Left ventricle myocardium inferior (tissue), 1 donor: ENCODE data around the gene PBX1. TPM values are rescaled to one million over a fixed set of nuclear protein-coding genes. Genes with fewer than 3 reads are reported as not detected.

Experiments used
- DNase-seq: peaks from one replicate; pipeline ENCODE4 v3.0.0-alpha.2; 2020
- H3K27ac ChIP-seq: fragments of 200-600 bp; replicated peaks from 2 replicates; pipeline ENCODE4 v1.8.0; 2021
- H3K27me3 ChIP-seq: fragments of 200-600 bp; 2 replicates; pipeline ENCODE4 v1.8.0; 2021; ENCODE audit warnings: low read depth
- H3K36me3 ChIP-seq: fragments of 200-600 bp; 2 replicates; pipeline ENCODE4 v1.8.0; 2021
- H3K4me1 ChIP-seq: fragments of 200-600 bp; 2 replicates; pipeline ENCODE4 v1.8.0; 2021
- H3K4me3 ChIP-seq: fragments of 200-600 bp; 2 replicates; pipeline ENCODE4 v1.8.0; 2021; ENCODE audit warnings: mild to moderate bottlenecking, moderate library complexity
- H3K9me3 ChIP-seq: fragments of 200-600 bp; replicated peaks from 2 replicates; pipeline ENCODE4 v1.8.0; 2021
- intact Hi-C: fragments of 100-400 bp; cut with micrococcal nuclease; formaldehyde crosslinking; loops from one replicate; pipeline ENCODE4 v1.11.0; 2022
- total RNA-seq: library from RNA; stranded (reverse); fragmentation: NEBNext Ultra II Directional; extraction: Animal tissue kit (Norgen Biotek cat#: 25700); gene quantifications from one replicate; pipeline ENCODE4 v1.2.1, GENCODE V29; 2021
- TF ChIP-seq, protein P1 (sequence below): fragments of 200-600 bp; IDR thresholded peaks from 2 replicates; pipeline ENCODE4 v1.8.0; 2021; ENCODE audit warnings: antibody characterized with exemption, mild to moderate bottlenecking, borderline replicate concordance
- donor health status: DM: no; HTN: yes; CAD: no; lungs with severe emphysema.

Gene PBX1
- total RNA-seq, 1 donor from 2014 or later, result 73.2 TPM

DNA sequence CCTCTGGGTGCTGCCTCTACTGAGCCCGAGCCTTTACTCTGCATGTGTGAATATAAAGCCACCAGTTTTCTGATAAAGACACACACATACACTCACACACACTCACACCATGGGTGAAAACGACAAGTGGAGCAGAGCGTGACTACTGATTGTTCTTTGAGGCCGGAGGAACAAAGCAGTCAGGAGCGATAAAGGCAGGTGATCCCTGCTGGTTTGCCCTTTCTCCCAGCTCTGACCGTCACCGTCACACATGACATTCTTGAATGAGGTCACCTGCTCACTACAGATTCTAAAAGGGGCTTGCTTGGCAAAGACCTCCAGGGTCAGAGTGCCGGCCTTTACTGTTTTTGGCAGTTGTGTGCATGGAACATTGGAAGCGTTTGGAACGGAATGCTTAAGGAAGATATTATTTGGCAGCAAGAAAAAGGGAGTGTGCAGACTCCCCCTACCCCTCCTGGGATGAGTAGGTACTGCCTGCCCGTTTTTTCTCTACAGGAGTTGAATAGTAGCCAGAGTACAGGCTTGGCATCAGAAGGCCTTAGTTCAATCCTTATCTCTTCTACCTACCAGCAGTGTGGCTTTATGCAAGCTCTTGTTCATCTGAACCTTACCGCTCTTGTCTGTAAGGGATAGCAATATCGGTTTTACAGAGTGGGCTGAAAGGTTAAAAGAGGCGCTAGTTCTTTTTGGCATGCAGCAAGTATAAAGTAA lies 79.7 kb downstream of the PBX1 start:
- TF ChIP-seq, protein P1, sequence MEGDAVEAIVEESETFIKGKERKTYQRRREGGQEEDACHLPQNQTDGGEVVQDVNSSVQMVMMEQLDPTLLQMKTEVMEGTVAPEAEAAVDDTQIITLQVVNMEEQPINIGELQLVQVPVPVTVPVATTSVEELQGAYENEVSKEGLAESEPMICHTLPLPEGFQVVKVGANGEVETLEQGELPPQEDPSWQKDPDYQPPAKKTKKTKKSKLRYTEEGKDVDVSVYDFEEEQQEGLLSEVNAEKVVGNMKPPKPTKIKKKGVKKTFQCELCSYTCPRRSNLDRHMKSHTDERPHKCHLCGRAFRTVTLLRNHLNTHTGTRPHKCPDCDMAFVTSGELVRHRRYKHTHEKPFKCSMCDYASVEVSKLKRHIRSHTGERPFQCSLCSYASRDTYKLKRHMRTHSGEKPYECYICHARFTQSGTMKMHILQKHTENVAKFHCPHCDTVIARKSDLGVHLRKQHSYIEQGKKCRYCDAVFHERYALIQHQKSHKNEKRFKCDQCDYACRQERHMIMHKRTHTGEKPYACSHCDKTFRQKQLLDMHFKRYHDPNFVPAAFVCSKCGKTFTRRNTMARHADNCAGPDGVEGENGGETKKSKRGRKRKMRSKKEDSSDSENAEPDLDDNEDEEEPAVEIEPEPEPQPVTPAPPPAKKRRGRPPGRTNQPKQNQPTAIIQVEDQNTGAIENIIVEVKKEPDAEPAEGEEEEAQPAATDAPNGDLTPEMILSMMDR, result peak; percentile 37
- Histone ChIP-seq H3K36me3 (peaks cover 5% of the 10 kb centered on the region), H3K4me1 (peaks cover 99% of the 10 kb centered on the region), H3K27me3 (no peaks in the 10 kb centered on the region), H3K4me3 (no peak overlapping the region), H3K27ac (peak overlapping the region; percentile 93), H3K9me3 (no peaks in the 10 kb centered on the region)
- intact Hi-C loops, result no loop called here
- no peak for DNase-seq

DNA sequence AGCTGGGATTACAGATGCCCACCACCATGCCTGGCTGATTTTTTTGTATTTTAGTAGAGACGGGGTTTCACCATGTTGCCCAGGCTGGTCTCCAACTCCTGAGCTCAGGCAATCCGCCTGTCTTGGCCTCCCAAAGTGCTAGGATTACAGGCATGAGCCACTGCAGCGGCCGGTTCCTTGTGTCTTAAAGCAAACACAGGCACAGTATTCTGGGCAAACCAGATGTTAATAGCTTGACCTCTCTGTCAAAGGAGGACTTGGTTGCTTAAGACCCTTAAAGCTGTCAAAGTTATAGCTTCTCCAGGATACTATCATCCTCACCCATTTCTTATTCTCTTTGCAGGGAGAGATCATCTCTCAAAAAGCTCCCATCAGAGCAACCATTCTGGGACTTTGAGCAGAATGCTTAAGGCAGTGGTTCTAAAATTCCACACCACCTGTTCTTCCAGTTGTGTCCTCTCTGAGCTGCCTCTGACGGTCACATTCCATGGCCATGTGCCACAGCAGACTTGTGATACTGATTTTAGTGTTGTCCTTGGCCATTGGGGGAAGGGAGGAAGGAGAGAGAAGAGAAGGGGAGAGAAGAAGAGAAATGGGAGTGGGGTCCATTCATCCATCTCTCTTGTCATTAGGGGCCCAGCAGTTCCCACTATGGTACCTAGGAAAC lies 81.8 kb downstream of the PBX1 start:
- TF ChIP-seq, protein P1, result no peak
- Histone ChIP-seq H3K36me3 (no peaks in the 10 kb centered on the region), H3K27me3 (no peaks in the 10 kb centered on the region), H3K4me1 (peaks cover 96% of the 10 kb centered on the region), H3K9me3 (no peaks in the 10 kb centered on the region), H3K27ac (peak overlapping the region; percentile 93), H3K4me3 (no peak overlapping the region)
- DNase-seq, result no peak
- intact Hi-C loops, result no loop called here

DNA sequence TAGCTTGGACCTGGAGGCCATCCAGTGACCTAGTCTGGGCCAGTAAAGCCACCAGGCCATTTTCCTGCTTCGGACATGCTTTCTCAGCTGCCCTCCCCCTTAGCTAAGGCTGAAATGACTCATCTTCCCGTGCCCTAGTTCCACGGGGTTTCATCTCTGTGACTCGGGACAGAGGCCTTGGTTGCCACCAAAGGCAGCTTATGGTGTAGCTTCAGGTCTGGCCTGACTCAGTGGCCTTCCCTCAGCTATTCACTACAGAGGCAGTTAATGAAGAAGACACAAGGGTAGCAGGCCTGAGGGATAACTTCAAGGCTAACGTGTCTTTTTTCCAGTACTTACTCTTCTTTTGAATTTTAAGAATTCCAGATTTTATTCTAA lies 82.4 kb downstream of the PBX1 start:
- H3K4me3 ChIP-seq, result no peak overlapping the region
- DNase-seq, result no peak
- H3K36me3 ChIP-seq, result no peaks in the 10 kb centered on the region
- H3K27me3 ChIP-seq, result no peaks in the 10 kb centered on the region
- TF ChIP-seq, protein P1, result no peak
- H3K9me3 ChIP-seq, result no peaks in the 10 kb centered on the region
- peaks cover 93% of the 10 kb centered on the region for H3K4me1 ChIP-seq
- intact Hi-C loops, result no loop called here
- peak overlapping the region; percentile 93 for H3K27ac ChIP-seq

DNA sequence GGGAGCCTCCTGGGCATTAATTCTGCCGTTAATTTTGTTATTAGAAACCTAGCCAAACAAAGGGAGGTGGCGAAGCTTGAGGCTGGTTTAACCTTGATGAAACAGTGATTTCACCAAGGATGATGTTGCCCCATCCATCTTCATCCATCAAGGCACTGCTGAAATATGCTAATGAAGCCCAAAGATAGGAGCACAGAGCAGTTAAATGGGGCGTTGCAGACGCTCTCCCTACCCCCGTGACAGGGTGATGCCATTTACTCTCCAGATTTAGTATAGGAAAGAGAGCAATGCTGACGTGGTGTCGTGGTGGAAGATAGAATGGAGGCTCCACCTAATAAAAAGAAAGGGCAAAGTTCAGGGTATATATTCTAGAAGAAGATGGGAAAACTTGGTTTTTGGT lies 84.0 kb downstream of the PBX1 start:
- H3K27ac ChIP-seq, result peak overlapping the region; percentile 93
- H3K4me3 ChIP-seq, result no peak overlapping the region
- H3K4me1 ChIP-seq, result peaks cover 93% of the 10 kb centered on the region
- TF ChIP-seq, protein P1, result no peak
- H3K27me3 ChIP-seq, result no peaks in the 10 kb centered on the region
- H3K36me3 ChIP-seq, result no peaks in the 10 kb centered on the region
- intact Hi-C loops, result no loop called here
- H3K9me3 ChIP-seq, result no peaks in the 10 kb centered on the region
- DNase-seq, result no peak

DNA sequence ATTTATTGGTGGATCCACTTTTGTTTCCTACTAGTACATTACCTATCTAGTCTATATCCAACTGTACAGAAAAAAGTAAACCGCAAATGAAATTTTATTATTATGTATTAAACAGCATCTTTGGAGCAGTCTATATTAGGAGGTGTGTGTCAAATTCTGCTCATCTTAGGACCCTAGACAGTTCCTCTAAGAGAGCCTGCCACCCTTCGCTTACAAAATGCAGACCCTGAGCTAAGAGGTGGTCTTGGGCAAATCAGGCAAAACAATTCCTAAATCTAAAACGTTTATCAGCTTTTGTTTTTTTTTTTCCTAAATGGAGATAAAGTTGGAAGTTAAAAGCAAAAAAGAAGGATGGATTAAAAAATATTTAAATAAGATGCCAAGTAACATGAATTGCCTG lies 85.3 kb downstream of the PBX1 start:
- H3K36me3 ChIP-seq, result no peaks in the 10 kb centered on the region
- no peak for DNase-seq
- no peaks in the 10 kb centered on the region for H3K9me3 ChIP-seq
- H3K4me1 ChIP-seq, result peaks cover 93% of the 10 kb centered on the region
- TF ChIP-seq, protein P1, result no peak
- intact Hi-C loops, result no loop called here
- H3K4me3 ChIP-seq, result no peak overlapping the region
- peak overlapping the region; percentile 37 for H3K27ac ChIP-seq
- H3K27me3 ChIP-seq, result no peaks in the 10 kb centered on the region
